Neuronal stem cell (in vitro differentiated cells): ENCODE results near the gene GRM4.

ENCODE experiments used
- DNase-seq: peaks from one replicate; pipeline ENCODE4 v3.0.0-alpha.2; 2013; ENCODE audit warnings: low spot score
- H2AFZ ChIP-seq: one replicate; pipeline ENCODE4 v1.6.1; 2013; ENCODE audit warnings: mild to moderate bottlenecking, low read length, inconsistent platforms
- H2AK5ac ChIP-seq: 2 replicates; pipeline ENCODE4 v1.6.1; 2013; ENCODE audit warnings: low read depth, mild to moderate bottlenecking, inconsistent platforms, low read length, moderate library complexity, mixed read lengths
- H2BK120ac ChIP-seq: 2 replicates; pipeline ENCODE4 v1.6.1; 2013; ENCODE audit warnings: low read depth, mild to moderate bottlenecking, inconsistent platforms, low read length, moderate library complexity, mixed read lengths
- H2BK12ac ChIP-seq: one replicate; pipeline ENCODE4 v1.6.1; 2013; ENCODE audit warnings: low read length, inconsistent platforms
- H2BK15ac ChIP-seq: 2 replicates; pipeline ENCODE4 v1.6.1; 2013; ENCODE audit warnings: mild to moderate bottlenecking, low read length, inconsistent platforms, mixed read lengths
- H2BK5ac ChIP-seq: one replicate; pipeline ENCODE4 v1.6.1; 2013; ENCODE audit warnings: inconsistent platforms, mild to moderate bottlenecking, low read length, moderate library complexity
- H3K14ac ChIP-seq: one replicate; pipeline ENCODE4 v1.6.1; 2013; ENCODE audit warnings: low read length, inconsistent platforms
- H3K18ac ChIP-seq: 2 replicates; pipeline ENCODE4 v1.6.1; 2013; ENCODE audit warnings: low read length, inconsistent platforms
- H3K23ac ChIP-seq: 2 replicates; pipeline ENCODE4 v1.6.1; 2013; ENCODE audit warnings: low read depth, mild to moderate bottlenecking, mixed read lengths, low read length, inconsistent platforms; ENCODE audit not compliant: poor library complexity
- H3K27ac ChIP-seq: replicated peaks from 3 replicates; pipeline ENCODE4 v1.5.1; 2013; ENCODE audit warnings: low read length, inconsistent platforms
- H3K27me3 ChIP-seq, 3 experiments: 2 replicates each; pipeline ENCODE4 v1.6.1; 2013; ENCODE audit warnings: low read length in 3 of 3, mild to moderate bottlenecking in 2 of 3, inconsistent platforms in 1 of 3, low read depth in 1 of 3, mixed read lengths in 1 of 3, moderate library complexity in 1 of 3; ENCODE audit not compliant: control insufficient read depth in 3 of 3, insufficient read depth in 3 of 3
- H3K36me3 ChIP-seq, 2 donors: replicated peaks in 1 of 2; 2 replicates each; pipeline ENCODE4 v1.6.1; 2013; ENCODE audit warnings: low read length in 2 of 2; ENCODE audit not compliant: control insufficient read depth in 2 of 2, insufficient read depth in 2 of 2
- H3K4ac ChIP-seq: 2 replicates; pipeline ENCODE4 v1.6.1; 2013; ENCODE audit warnings: inconsistent platforms, mild to moderate bottlenecking, low read length, moderate library complexity
- H3K4me1 ChIP-seq, 2 donors: 1 replicate in 1 of 2; 2 replicates in 1 of 2; pipeline ENCODE4 v1.6.1; 2013; ENCODE audit warnings: low read length in 2 of 2, low read depth in 1 of 2; ENCODE audit not compliant: control insufficient read depth in 2 of 2, insufficient read depth in 1 of 2
- H3K4me2 ChIP-seq: one replicate; pipeline ENCODE4 v1.6.1; 2013; ENCODE audit warnings: mild to moderate bottlenecking, low read length, inconsistent platforms; ENCODE audit not compliant: insufficient read depth, poor library complexity, severe bottlenecking
- H3K4me3 ChIP-seq, 2 donors: 2 replicates each; pipeline ENCODE4 v1.5.1; 2013; ENCODE audit warnings: low read length in 2 of 2, mild to moderate bottlenecking in 2 of 2, inconsistent platforms in 1 of 2, moderate library complexity in 1 of 2
- H3K79me1 ChIP-seq: one replicate; pipeline ENCODE4 v1.6.1; 2013; ENCODE audit warnings: low read depth, mild to moderate bottlenecking, inconsistent platforms, low read length, moderate library complexity
- H3K9ac ChIP-seq: one replicate; pipeline ENCODE4 v1.6.1; 2013; ENCODE audit warnings: mild to moderate bottlenecking, low read depth, low read length, inconsistent platforms; ENCODE audit not compliant: poor library complexity
- H3K9me3 ChIP-seq, 2 donors: replicated peaks in 1 of 2; 2 replicates each; pipeline versions ENCODE3 to v1.6.1; 2013; ENCODE audit warnings: low read length in 2 of 2, mild to moderate bottlenecking in 2 of 2, inconsistent platforms in 1 of 2, low read depth in 1 of 2, mixed read lengths in 1 of 2, moderate library complexity in 1 of 2; ENCODE audit not compliant: control insufficient read depth in 2 of 2, insufficient read depth in 1 of 2
- H4K8ac ChIP-seq: one replicate; pipeline ENCODE4 v1.6.1; 2013; ENCODE audit warnings: low read depth, mild to moderate bottlenecking, inconsistent platforms, low read length, moderate library complexity
- H4K91ac ChIP-seq: one replicate; pipeline ENCODE4 v1.6.1; 2013; ENCODE audit warnings: low read length, low read depth, mild to moderate bottlenecking, inconsistent platforms; ENCODE audit not compliant: poor library complexity
- WGBS, 2 donors: extraction: QIAGEN DNeasy Blood & Tissue Kit; methylation state at CpG; one replicate each; pipeline ENCODE4 v1.1.7; 2013; ENCODE audit warnings: missing lambda C conversion rate in 2 of 2, mixed read lengths in 1 of 2; ENCODE audit not compliant: insufficient read length in 2 of 2, insufficient replicate concordance in 1 of 2; ENCODE audit errors: extremely low coverage in 2 of 2; 5-methylcytosine and 5-hydroxymethylcytosine counted together

GRM4 gene

DNA sequence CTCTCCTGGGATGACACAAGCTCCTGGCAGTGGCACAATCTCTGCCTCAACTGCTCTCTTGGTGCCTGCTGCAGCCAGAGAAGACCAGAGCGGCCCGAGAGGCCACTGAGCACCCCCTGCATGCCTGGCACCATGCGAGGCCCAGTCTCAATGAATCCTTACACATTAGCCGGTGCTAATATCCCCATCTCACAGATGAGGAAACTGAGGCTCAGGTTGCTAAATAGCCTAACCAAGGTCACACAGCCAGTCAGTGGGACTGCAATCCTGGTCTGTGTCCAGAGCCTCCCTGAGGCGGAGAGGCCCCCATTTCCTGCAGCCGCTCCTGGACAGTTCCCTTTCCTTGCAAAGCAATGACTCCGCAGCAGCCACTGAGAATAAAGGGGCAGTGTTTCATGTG, 81.2 kb downstream of the GRM4 start:
- Histone ChIP-seq H2BK12ac (no peak overlapping the region), H2AFZ (no peak overlapping the region), H3K9ac (no peak overlapping the region), H2BK15ac (no peak overlapping the region), H3K9me3 (no peaks in the 10 kb centered on the region), H4K8ac (no peak overlapping the region), H3K27ac (no peak overlapping the region), H3K4ac (no peak overlapping the region), H3K4me2 (no peak overlapping the region), H3K36me3 (no peaks in the 10 kb centered on the region), H2BK120ac (no peak overlapping the region), H3K23ac (no peak overlapping the region), H3K27me3 (peaks cover 0 to 35% (median 0%) of the 10 kb centered on the region in 3 experiments), H3K18ac (no peak overlapping the region), H2AK5ac (peak overlapping the region; percentile 30), H3K79me1 (no peaks in the 10 kb centered on the region), H2BK5ac (no peak overlapping the region), H3K4me1 (peaks cover 0 to 4% of the 10 kb centered on the region in 2 donors), H4K91ac (no peak overlapping the region), H3K4me3 (no peak overlapping the region), H3K14ac (peak overlapping the region; percentile 14)
- WGBS, 2 donors: no CpG with 5 or more reads among the region's 7 CpGs
- no peak for DNase-seq

GRCh38 chr6:34063651-34064050, 82.2 kb downstream of the GRM4 start:
- WGBS, 2 donors: no CpG with 5 or more reads among the region's 6 CpGs
- no peak overlapping the region for H3K4me2 ChIP-seq
- H3K23ac ChIP-seq: no peak overlapping the region
- no peak overlapping the region for H3K4ac ChIP-seq
- no peak overlapping the region for H3K18ac ChIP-seq
- no peak overlapping the region for H2BK12ac ChIP-seq
- no peak overlapping the region for H3K14ac ChIP-seq
- no peak for DNase-seq
- H2AK5ac ChIP-seq: peak overlapping the region; percentile 95
- H3K36me3 ChIP-seq: no peaks in the 10 kb centered on the region
- H2BK15ac ChIP-seq: no peak overlapping the region
- no peaks in the 10 kb centered on the region for H3K79me1 ChIP-seq
- H3K4me3 ChIP-seq: no peak overlapping the region
- H2BK5ac ChIP-seq: no peak overlapping the region
- H3K27me3 ChIP-seq: peaks cover 0 to 32% (median 0%) of the 10 kb centered on the region in 3 experiments
- H3K9ac ChIP-seq: no peak overlapping the region
- H4K91ac ChIP-seq: no peak overlapping the region
- H2AFZ ChIP-seq: no peak overlapping the region
- H2BK120ac ChIP-seq: no peak overlapping the region
- H4K8ac ChIP-seq: no peak overlapping the region
- no peaks in the 10 kb centered on the region for H3K9me3 ChIP-seq
- no peak overlapping the region for H3K27ac ChIP-seq
- H3K4me1 ChIP-seq: peaks cover 0 to 4% of the 10 kb centered on the region in 2 donors

DNA sequence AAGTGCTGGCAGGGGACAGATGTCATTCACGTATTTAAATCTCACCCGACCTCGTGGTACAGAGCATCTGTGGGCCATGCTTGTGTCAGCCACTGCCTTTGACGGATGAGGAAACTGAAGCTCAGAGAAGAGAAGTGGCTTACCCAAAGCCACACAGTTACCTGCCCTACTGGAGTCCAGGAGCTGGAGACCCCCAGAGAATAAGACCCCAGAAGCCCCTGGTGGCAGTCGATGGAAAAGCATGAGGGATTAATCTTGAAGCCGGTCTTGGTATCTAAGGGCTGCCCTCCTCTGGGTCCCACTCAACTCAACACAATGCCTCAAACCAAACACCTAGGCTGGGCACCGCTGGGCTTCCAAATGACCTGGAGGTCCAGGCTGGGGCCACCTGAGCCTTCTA, 83.1 kb downstream of the GRM4 start:
- no peak overlapping the region for H2BK5ac ChIP-seq
- DNase-seq: no peak
- WGBS, 2 donors: no CpG with 5 or more reads among the region's 7 CpGs

DNA sequence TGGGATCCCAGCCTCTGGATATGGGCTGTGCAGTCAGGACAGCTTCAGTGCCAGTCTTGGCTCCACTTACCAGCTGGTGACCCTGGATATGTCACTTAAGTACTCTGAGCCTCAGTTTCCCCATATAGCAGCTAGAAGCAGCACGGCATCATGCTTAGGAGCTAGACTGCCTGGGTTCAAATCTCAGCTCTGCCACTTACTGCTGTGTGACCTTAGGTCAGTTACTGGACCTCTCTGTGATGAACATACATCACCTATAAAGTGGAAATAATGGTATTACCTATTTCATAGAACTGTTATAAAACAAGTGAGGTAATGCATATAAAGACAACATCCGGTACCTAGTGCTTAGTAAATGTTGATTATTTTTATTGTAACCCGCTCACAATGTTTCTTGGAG, 83.7 kb downstream of the GRM4 start:
- Histone ChIP-seq H3K36me3 (no peaks in the 10 kb centered on the region), H4K8ac (no peak overlapping the region), H2BK12ac (no peak overlapping the region), H3K27ac (no peak overlapping the region), H3K23ac (no peak overlapping the region), H3K4ac (no peak overlapping the region), H2BK5ac (no peak overlapping the region), H4K91ac (peak overlapping the region; percentile 94), H3K27me3 (peaks cover 0 to 35% (median 0%) of the 10 kb centered on the region in 3 experiments), H3K4me2 (no peak overlapping the region), H3K4me1 (no peaks in the 10 kb centered on the region), H3K14ac (no peak overlapping the region), H2AFZ (no peak overlapping the region), H3K9ac (no peak overlapping the region), H2AK5ac (peak overlapping the region; percentile 93), H3K4me3 (no peak overlapping the region), H3K18ac (peak overlapping the region; percentile 62), H3K9me3 (no peaks in the 10 kb centered on the region), H2BK15ac (peak overlapping the region; percentile 9), H2BK120ac (no peak overlapping the region), H3K79me1 (no peaks in the 10 kb centered on the region)
- no CpG with 5 or more reads among the region's 3 CpGs for WGBS, 2 donors
- DNase-seq: no peak

More for the DNA sequence above, 83.1 kb downstream of the GRM4 start:
- Histone ChIP-seq H4K91ac (peak overlapping the region; percentile 0), H3K23ac (peak overlapping the region; percentile 21), H3K79me1 (no peaks in the 10 kb centered on the region), H2BK120ac (peak overlapping the region; percentile 58), H3K27ac (no peak overlapping the region), H2BK15ac (no peak overlapping the region), H3K4me3 (no peak overlapping the region), H2BK12ac (peak overlapping the region; percentile 46), H4K8ac (peak overlapping the region; percentile 54), H3K14ac (no peak overlapping the region), H3K4ac (peak overlapping the region; percentile 53), H2AK5ac (peak overlapping the region; percentile 95), H3K9me3 (no peaks in the 10 kb centered on the region), H3K9ac (no peak overlapping the region), H2AFZ (no peak overlapping the region), H3K4me2 (no peak overlapping the region), H3K27me3 (peaks cover 0 to 36% (median 0%) of the 10 kb centered on the region in 3 experiments), H3K18ac (peak overlapping the region; percentile 69), H3K36me3 (no peaks in the 10 kb centered on the region), H3K4me1 (no peaks in the 10 kb centered on the region)
